ENCODE results near the gene ABCD2. TPM values are rescaled to one million over a fixed set of nuclear protein-coding genes. Genes with fewer than 3 reads are reported as not detected.

Gene ABCD2
- total RNA-seq, 4 donors from 2014 or later, result 0.33 to 0.81 (median 0.63) TPM

DNA sequence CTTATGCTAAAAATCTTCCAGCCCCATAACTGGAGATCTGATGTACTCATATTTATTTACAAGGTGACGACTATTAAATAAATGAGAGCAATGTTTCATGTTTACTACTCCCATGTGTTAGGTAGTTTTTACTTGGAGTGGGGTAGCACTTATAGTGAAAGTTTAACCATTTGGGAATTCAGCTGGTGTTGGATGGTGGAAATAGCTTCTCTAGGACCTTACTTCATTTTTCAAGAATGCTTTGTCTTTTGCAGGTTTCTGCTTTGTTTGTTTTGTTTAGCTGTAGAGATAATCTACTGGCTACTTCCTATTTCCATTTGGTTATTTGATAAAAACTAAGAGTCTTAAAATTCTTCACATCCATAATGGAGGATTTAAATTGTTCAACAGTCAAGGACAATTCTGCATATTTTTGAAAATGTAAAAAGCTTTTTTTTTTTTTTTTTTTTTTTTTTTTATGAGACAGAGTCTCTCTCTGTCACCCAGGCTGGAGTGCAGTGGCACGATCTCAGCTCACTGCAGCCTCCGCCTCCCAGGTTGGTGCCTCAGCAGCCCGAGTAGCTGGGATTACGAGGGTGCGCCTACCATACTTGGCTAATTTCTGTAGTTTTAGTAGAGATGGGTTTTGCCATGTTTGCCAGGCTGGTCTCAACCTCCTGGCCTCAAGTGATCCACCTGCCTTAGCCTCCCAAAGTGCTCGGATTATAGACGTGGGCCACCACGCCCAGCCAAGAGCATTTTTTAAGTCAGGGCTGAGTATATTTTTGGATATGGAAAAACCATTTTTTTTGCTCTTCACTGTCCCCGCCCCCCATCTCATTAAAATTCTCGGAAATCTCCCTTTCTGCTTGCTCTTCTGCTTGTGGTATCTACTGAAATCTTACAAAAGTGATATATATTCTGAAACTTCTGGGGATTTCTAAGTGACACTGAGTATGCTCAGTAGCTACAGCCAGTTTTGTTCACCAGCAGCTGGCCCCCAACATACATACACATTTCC lies 1.4 kb upstream of the ABCD2 start:
- peaks cover 3 to 4% of the 10 kb centered on the region in 2 donors for H3K4me1 ChIP-seq
- WGBS, 2 donors, result 80 to 81% methylated on average over 11 of the region's 11 CpGs
- TF ChIP-seq, protein P1, sequence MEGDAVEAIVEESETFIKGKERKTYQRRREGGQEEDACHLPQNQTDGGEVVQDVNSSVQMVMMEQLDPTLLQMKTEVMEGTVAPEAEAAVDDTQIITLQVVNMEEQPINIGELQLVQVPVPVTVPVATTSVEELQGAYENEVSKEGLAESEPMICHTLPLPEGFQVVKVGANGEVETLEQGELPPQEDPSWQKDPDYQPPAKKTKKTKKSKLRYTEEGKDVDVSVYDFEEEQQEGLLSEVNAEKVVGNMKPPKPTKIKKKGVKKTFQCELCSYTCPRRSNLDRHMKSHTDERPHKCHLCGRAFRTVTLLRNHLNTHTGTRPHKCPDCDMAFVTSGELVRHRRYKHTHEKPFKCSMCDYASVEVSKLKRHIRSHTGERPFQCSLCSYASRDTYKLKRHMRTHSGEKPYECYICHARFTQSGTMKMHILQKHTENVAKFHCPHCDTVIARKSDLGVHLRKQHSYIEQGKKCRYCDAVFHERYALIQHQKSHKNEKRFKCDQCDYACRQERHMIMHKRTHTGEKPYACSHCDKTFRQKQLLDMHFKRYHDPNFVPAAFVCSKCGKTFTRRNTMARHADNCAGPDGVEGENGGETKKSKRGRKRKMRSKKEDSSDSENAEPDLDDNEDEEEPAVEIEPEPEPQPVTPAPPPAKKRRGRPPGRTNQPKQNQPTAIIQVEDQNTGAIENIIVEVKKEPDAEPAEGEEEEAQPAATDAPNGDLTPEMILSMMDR (IDR thresholded peaks at IDR 0.05), result no peak
- no peak for TF ChIP-seq POLR2A (IDR thresholded peaks at IDR 0.05)
- no peaks in the 10 kb centered on the region for H3K36me3 ChIP-seq
- intact Hi-C loops (cut with DNase I), result no loop called here
- no peak overlapping the region for H3K4me3 ChIP-seq (replicated peaks in 1 of 3)
- no peaks in the 10 kb centered on the region for H3K9me3 ChIP-seq
- H3K27ac ChIP-seq, result peak overlapping the region in 2 of 3 donors; percentile 48 to 72
- no peaks in the 10 kb centered on the region for H3K27me3 ChIP-seq
- no peak for DNase-seq

- no peak for DNase-seq
- WGBS, 2 donors, result 17 to 22% methylated on average over 10 of the region's 10 CpGs
- intact Hi-C loops (cut with DNase I), result no loop called here
- Histone ChIP-seq H3K4me3 (replicated peaks in 1 of 3) (peak overlapping the region in 1 of 3 donors; percentile 36), H3K36me3 (no peaks in the 10 kb centered on the region), H3K27me3 (no peaks in the 10 kb centered on the region), H3K9me3 (no peaks in the 10 kb centered on the region), H3K27ac (peak overlapping the region in 2 of 3 donors; percentile 48 to 72), H3K4me1 (peaks cover 3 to 4% of the 10 kb centered on the region in 2 donors)
- no peak for TF ChIP-seq POLR2A (IDR thresholded peaks at IDR 0.05)
- TF ChIP-seq, protein P1 (IDR thresholded peaks at IDR 0.05), result no peak
Measured at GRCh38 chr12:39619316-39619659, 315 bp downstream of the ABCD2 start.

GRCh38 chr12:39618701-39619100 lies 902 bp downstream of the ABCD2 start:
- Histone ChIP-seq H3K4me3 (replicated peaks in 1 of 3) (no peak overlapping the region), H3K36me3 (no peaks in the 10 kb centered on the region), H3K9me3 (no peaks in the 10 kb centered on the region), H3K27ac (no peak overlapping the region), H3K27me3 (no peaks in the 10 kb centered on the region), H3K4me1 (peaks cover 3 to 4% of the 10 kb centered on the region in 2 donors)
- no peak for DNase-seq
- 79 to 82% methylated on average over 5 of the region's 5 CpGs for WGBS, 2 donors
- no peak for TF ChIP-seq POLR2A (IDR thresholded peaks at IDR 0.05)
- TF ChIP-seq, protein P1 (IDR thresholded peaks at IDR 0.05), result no peak
- intact Hi-C loops (cut with DNase I), result no loop called here

DNA sequence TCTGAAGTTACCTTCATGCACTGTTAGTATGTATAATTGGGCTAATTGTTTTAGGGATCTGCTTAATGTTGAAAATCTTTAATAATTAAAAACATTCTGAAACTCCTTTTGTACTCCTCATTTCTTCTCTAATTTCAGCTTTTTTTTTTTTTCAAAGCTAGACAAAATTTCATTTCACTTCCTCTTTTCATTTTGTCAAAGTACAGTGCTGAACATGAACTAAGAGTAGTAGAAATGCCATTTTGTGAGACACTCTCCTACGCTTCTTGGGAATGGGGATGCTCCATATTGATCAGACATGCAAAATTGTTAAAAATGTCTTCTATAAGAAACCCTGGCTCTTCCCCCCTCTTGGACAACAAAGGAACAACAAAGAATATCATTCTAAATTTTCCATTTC lies 1.7 kb downstream of the ABCD2 start:
- Histone ChIP-seq H3K4me3 (replicated peaks in 1 of 3) (no peak overlapping the region), H3K27ac (no peak overlapping the region), H3K9me3 (no peaks in the 10 kb centered on the region), H3K27me3 (no peaks in the 10 kb centered on the region), H3K4me1 (peaks cover 3 to 4% of the 10 kb centered on the region in 2 donors), H3K36me3 (no peaks in the 10 kb centered on the region)
- intact Hi-C loops (cut with DNase I), result no loop called here
- WGBS, 2 donors, result 91% methylated on average over 1 of the region's 1 CpG
- DNase-seq, result no peak
- TF ChIP-seq POLR2A (IDR thresholded peaks at IDR 0.05), result no peak
- TF ChIP-seq, protein P1 (IDR thresholded peaks at IDR 0.05), result no peak

DNA sequence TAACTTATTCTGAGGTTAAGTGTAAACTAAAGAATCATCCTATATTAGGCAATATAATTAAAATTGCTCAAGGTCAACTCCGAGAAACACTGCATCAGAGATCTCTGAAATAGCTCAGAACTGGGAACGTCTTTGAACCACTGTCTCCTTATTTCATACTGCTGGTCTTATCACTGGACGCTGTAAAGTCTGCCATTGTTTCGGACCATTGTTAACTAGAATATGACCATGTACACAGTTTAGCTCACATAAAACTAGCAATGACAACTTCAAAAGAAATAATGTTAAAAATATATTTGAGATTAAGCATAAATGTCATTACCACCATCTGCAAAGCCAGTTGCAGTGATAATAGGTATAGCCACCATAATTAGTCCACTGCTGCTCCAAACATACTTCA lies 2.9 kb downstream of the ABCD2 start:
- intact Hi-C loops (cut with DNase I), result no loop called here
- peaks cover 3 to 4% of the 10 kb centered on the region in 2 donors for H3K4me1 ChIP-seq
- no peak for DNase-seq
- no peaks in the 10 kb centered on the region for H3K27me3 ChIP-seq
- no peaks in the 10 kb centered on the region for H3K36me3 ChIP-seq
- TF ChIP-seq, protein P1 (IDR thresholded peaks at IDR 0.05), result no peak
- TF ChIP-seq POLR2A (IDR thresholded peaks at IDR 0.05), result no peak
- H3K4me3 ChIP-seq (replicated peaks in 1 of 3), result no peak overlapping the region
- WGBS, 2 donors, result 90 to 91% methylated on average over 4 of the region's 4 CpGs
- H3K27ac ChIP-seq, result no peak overlapping the region
- no peaks in the 10 kb centered on the region for H3K9me3 ChIP-seq

Measured in thyroid gland (tissue), 4 donors.